Smooth muscle cell (in vitro differentiated cells): Measurements from ENCODE around the gene MYMK. TPM values are rescaled to one million over a fixed set of nuclear protein-coding genes. Genes with fewer than 3 reads are reported as not detected.

Experiments used
- DNase-seq: peaks from one replicate; lab custom pipeline; 2025; ENCODE audit not compliant: unreplicated experiment; lab: John Stamatoyannopoulos, UW
- H2AFZ ChIP-seq: fragments of 200-600 bp; sonication (generic); 2 replicates; pipeline ENCODE4 v1.6.0; 2016; ENCODE audit warnings: antibody characterized with exemption, low read depth, mild to moderate bottlenecking
- H3F3A ChIP-seq: fragments of 200-600 bp; sonication (generic); 2 replicates; pipeline ENCODE4 v1.6.0; 2017; ENCODE audit warnings: antibody characterized with exemption, low read depth
- H3K27ac ChIP-seq: fragments of 200-600 bp; sonication (generic); 2 replicates; pipeline ENCODE4 v1.5.1; 2016; ENCODE audit warnings: low read depth, mild to moderate bottlenecking
- H3K27me3 ChIP-seq: fragments of 200-600 bp; sonication (generic); 2 replicates; pipeline ENCODE4 v1.6.1; 2016; ENCODE audit warnings: low read depth, mild to moderate bottlenecking
- H3K36me3 ChIP-seq: fragments of 200-600 bp; sonication (generic); 2 replicates; pipeline ENCODE4 v1.5.1; 2016; ENCODE audit warnings: low read depth
- H3K4me1 ChIP-seq: fragments of 200-600 bp; sonication (generic); 2 replicates; pipeline ENCODE4 v1.5.1; 2016; ENCODE audit warnings: low read depth
- H3K4me2 ChIP-seq: fragments of 200-600 bp; sonication (generic); 2 replicates; pipeline ENCODE4 v1.6.0; 2016; ENCODE audit warnings: mild to moderate bottlenecking
- H3K4me3 ChIP-seq: fragments of 200-600 bp; sonication (generic); 2 replicates; pipeline ENCODE4 v1.5.1; 2016; ENCODE audit warnings: mild to moderate bottlenecking
- H3K79me2 ChIP-seq: fragments of 200-600 bp; sonication (generic); 2 replicates; pipeline ENCODE4 v1.6.0; 2016; ENCODE audit warnings: low read depth, mild to moderate bottlenecking
- H3K9ac ChIP-seq: fragments of 200-600 bp; sonication (generic); 2 replicates; pipeline ENCODE4 v1.6.0; 2016; ENCODE audit warnings: low read depth
- H3K9me3 ChIP-seq: fragments of 200-600 bp; sonication (generic); replicated peaks from 2 replicates; pipeline ENCODE4 v1.5.1; 2016; ENCODE audit warnings: low read depth
- H4K20me1 ChIP-seq: fragments of 200-600 bp; sonication (generic); 2 replicates; pipeline ENCODE4 v1.6.0; 2016; ENCODE audit warnings: low read depth
- WGBS: methylation state at CpG from one replicate; pipeline ENCODE4 v1.1.7; 2016; ENCODE audit warnings: low lambda C conversion rate; 5-methylcytosine and 5-hydroxymethylcytosine counted together
- polyA plus RNA-seq: library from polyadenylated mRNA; unstranded; fragments of >200 nt; fragmentation: Nextera tagmentation; extraction: Ambion mirVana; gene quantifications from 2 replicates; pipeline ENCODE4 v1.2.1, GENCODE V29; 2016
- total RNA-seq: library from RNA; depleted of rRNA; stranded (reverse); fragments of >200 nt; gene quantifications from 2 replicates; pipeline ENCODE4 v1.2.3, GENCODE V29; 2014
- TF ChIP-seq, protein P1 (sequence below): fragments of 200-600 bp; sonication (generic); IDR thresholded peaks from 2 replicates; pipeline ENCODE4 v1.5.1; 2017; ENCODE audit warnings: borderline replicate concordance, mild to moderate bottlenecking, antibody characterized with exemption; ENCODE audit not compliant: insufficient read depth, poor library complexity, severe bottlenecking

Gene MYMK
- total and polyA plus RNA-seq, 2 experiments from 2014 or later, result not detected

DNA sequence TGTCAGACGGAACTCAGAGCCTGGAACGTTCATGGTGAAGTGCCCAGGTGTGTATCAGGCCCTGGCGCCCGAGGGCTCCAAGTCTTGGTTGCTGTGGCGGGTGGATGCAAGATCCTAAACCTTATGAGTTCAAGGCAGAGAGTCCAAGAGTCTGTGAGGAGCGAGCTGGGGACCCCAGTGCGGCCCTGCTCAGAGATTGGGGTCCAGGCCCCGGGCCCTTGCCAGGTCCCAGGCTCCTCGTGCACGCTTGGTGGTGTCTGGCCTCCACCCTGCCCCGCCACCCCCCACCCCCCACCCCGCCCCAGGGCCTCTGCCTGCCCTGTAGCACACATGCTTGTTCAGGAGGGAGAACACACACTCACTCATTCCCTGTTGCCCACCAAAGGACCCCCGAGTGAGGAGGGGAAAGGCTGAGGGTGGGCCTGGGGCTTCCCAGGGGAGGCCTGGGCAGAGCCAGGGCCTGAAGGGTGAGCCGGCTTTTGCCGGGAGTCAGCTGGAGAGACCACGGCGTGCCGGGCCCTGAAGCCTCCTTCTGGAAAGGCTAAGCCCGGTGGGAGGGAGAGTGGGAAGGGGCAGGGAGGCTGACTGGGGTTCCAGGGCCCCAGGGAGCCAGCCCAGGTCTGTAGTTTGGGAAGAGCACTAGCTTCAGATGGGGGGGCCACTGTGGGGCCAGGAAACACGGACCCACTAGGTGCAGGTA lies 47.3 kb upstream of the MYMK start:
- Histone ChIP-seq H3F3A (no peaks in the 10 kb centered on the region), H2AFZ (no peak overlapping the region), H3K36me3 (no peaks in the 10 kb centered on the region), H3K4me3 (no peak overlapping the region), H3K9ac (no peak overlapping the region), H3K79me2 (no peaks in the 10 kb centered on the region), H4K20me1 (no peaks in the 10 kb centered on the region), H3K27ac (no peak overlapping the region), H3K4me1 (peaks cover 15% of the 10 kb centered on the region), H3K9me3 (no peaks in the 10 kb centered on the region), H3K27me3 (no peaks in the 10 kb centered on the region), H3K4me2 (no peak overlapping the region)
- TF ChIP-seq, protein P1, sequence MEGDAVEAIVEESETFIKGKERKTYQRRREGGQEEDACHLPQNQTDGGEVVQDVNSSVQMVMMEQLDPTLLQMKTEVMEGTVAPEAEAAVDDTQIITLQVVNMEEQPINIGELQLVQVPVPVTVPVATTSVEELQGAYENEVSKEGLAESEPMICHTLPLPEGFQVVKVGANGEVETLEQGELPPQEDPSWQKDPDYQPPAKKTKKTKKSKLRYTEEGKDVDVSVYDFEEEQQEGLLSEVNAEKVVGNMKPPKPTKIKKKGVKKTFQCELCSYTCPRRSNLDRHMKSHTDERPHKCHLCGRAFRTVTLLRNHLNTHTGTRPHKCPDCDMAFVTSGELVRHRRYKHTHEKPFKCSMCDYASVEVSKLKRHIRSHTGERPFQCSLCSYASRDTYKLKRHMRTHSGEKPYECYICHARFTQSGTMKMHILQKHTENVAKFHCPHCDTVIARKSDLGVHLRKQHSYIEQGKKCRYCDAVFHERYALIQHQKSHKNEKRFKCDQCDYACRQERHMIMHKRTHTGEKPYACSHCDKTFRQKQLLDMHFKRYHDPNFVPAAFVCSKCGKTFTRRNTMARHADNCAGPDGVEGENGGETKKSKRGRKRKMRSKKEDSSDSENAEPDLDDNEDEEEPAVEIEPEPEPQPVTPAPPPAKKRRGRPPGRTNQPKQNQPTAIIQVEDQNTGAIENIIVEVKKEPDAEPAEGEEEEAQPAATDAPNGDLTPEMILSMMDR, result no peak
- 94% methylated on average over 19 of the region's 20 CpGs for WGBS
- DNase-seq, result no peak

DNA sequence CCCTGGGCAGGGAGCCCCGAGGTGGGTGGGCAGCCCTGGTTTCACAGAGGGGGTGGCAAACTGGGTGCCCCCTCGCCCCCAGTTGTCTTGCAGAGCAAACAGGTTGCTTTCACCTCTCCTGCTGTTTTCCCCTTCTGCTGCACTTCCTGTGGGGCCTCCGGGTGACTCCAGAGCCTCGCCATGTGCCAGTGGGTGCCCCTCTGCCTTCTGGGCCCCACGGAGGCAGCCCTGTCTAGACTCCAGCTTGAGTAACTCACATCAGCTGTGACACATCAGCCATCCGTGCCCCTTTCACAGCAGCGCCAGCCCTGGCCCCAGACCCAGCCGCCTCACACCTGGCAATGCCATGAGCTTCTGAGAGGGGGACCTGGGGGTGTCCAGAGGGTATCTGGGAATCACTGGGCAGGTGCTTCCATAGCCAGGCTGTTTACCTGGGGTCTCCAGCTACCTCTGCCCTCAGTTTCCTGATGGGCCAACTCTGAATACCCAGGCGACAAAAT lies 46.7 kb upstream of the MYMK start:
- WGBS, result 72% methylated on average over 9 of the region's 9 CpGs
- Histone ChIP-seq H4K20me1 (no peaks in the 10 kb centered on the region), H2AFZ (no peak overlapping the region), H3K4me2 (no peak overlapping the region), H3F3A (no peaks in the 10 kb centered on the region), H3K79me2 (no peaks in the 10 kb centered on the region), H3K9me3 (no peaks in the 10 kb centered on the region), H3K27ac (no peak overlapping the region), H3K27me3 (no peaks in the 10 kb centered on the region), H3K9ac (no peak overlapping the region), H3K36me3 (no peaks in the 10 kb centered on the region), H3K4me1 (peaks cover 11% of the 10 kb centered on the region), H3K4me3 (no peak overlapping the region)
- TF ChIP-seq, protein P1, result no peak
- DNase-seq, result no peak

DNA sequence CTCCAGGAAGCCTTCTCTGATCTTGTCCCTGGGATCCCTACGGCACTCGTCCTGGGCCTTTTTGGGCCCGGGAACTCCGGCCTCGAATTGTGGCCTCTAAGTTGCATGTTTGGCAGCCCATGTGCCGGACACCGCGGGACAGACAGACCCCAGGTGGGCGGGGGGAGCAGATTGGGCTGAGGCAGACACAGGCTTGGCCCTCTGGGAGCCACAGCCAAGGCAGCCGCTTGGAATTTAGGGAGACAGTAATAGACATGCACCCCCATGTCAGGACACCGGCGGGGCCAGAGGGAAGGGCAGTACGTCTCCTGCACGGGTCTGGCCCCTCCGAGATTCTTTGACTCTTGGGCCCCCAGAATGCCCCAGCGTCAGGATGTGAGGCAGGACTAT lies 45.9 kb upstream of the MYMK start:
- Histone ChIP-seq H3K4me1 (peaks cover 3% of the 10 kb centered on the region), H4K20me1 (no peaks in the 10 kb centered on the region), H3K4me3 (no peak overlapping the region), H3K9ac (no peak overlapping the region), H3K9me3 (no peaks in the 10 kb centered on the region), H3K36me3 (no peaks in the 10 kb centered on the region), H3K79me2 (no peaks in the 10 kb centered on the region), H3F3A (no peaks in the 10 kb centered on the region), H3K27ac (no peak overlapping the region), H3K4me2 (no peak overlapping the region), H2AFZ (no peak overlapping the region), H3K27me3 (no peaks in the 10 kb centered on the region)
- WGBS, result 87% methylated on average over 16 of the region's 16 CpGs
- TF ChIP-seq, protein P1, result no peak
- no peak for DNase-seq
